ENCODE results near the gene DOHH.
"Not testable (repeated sequence)": the region's sequence is repeated elsewhere in the genome, so short reads cannot be mapped to it uniquely, and the experiment has no call there.

DOHH gene

GRCh38 chr19:3456925-3457527, 43.4 kb downstream of the DOHH start:
- DNase-seq = no peak
- no peaks in the 10 kb centered on the region for H3K9me3 ChIP-seq (ENCODE audit: severe bottlenecking)
- TF ChIP-seq CTCF (IDR thresholded peaks at IDR 0.05; ENCODE audit: low read depth, low read length) = no peak
- no peak overlapping the region for H3K27ac ChIP-seq
- H3K27me3 ChIP-seq (ENCODE audit: insufficient read depth, low read depth, severe bottlenecking) = no peaks in the 10 kb centered on the region
- no peak overlapping the region for H3K4me3 ChIP-seq (ENCODE audit: low read depth, low read length)
- peaks cover 35% of the 10 kb centered on the region for H3K36me3 ChIP-seq

- no peak overlapping the region for H3K27ac ChIP-seq
- H3K27me3 ChIP-seq (ENCODE audit: insufficient read depth, low read depth, severe bottlenecking) = no peaks in the 10 kb centered on the region
- no peak overlapping the region for H3K4me3 ChIP-seq (ENCODE audit: low read depth, low read length)
- peaks cover 35% of the 10 kb centered on the region for H3K36me3 ChIP-seq
- no peaks in the 10 kb centered on the region for H3K9me3 ChIP-seq (ENCODE audit: severe bottlenecking)
- no peak for TF ChIP-seq CTCF (IDR thresholded peaks at IDR 0.05; ENCODE audit: low read depth, low read length)
- DNase-seq = no peak
Measured at GRCh38 chr19:3455960-3456601, 44.4 kb downstream of the DOHH start.

- H3K27me3 ChIP-seq (ENCODE audit: insufficient read depth, low read depth, severe bottlenecking) = no peaks in the 10 kb centered on the region
- no peak overlapping the region for H3K27ac ChIP-seq
- peaks cover 41% of the 10 kb centered on the region for H3K36me3 ChIP-seq
- no peak for TF ChIP-seq CTCF (IDR thresholded peaks at IDR 0.05; ENCODE audit: low read depth, low read length)
- no peak overlapping the region for H3K4me3 ChIP-seq (ENCODE audit: low read depth, low read length)
- no peaks in the 10 kb centered on the region for H3K9me3 ChIP-seq (ENCODE audit: severe bottlenecking)
- DNase-seq = no peak
Measured at GRCh38 chr19:3455393-3455955, 45.0 kb downstream of the DOHH start.

GRCh38 chr19:3454656-3455392, 45.6 kb downstream of the DOHH start:
- H3K4me3 ChIP-seq (ENCODE audit: low read depth, low read length) = no peak overlapping the region
- no peaks in the 10 kb centered on the region for H3K27me3 ChIP-seq (ENCODE audit: insufficient read depth, low read depth, severe bottlenecking)
- no peak overlapping the region for H3K27ac ChIP-seq
- no peak for TF ChIP-seq CTCF (IDR thresholded peaks at IDR 0.05; ENCODE audit: low read depth, low read length)
- no peak for DNase-seq
- H3K36me3 ChIP-seq = peaks cover 39% of the 10 kb centered on the region
- H3K9me3 ChIP-seq (ENCODE audit: severe bottlenecking) = no peaks in the 10 kb centered on the region

- Histone ChIP-seq H3K27me3 (ENCODE audit: insufficient read depth, low read depth, severe bottlenecking) (no peaks in the 10 kb centered on the region), H3K9me3 (ENCODE audit: severe bottlenecking) (no peaks in the 10 kb centered on the region), H3K4me3 (ENCODE audit: low read depth, low read length) (no peak overlapping the region), H3K27ac (no peak overlapping the region), H3K36me3 (peaks cover 48% of the 10 kb centered on the region)
- no peak for TF ChIP-seq CTCF (IDR thresholded peaks at IDR 0.05; ENCODE audit: low read depth, low read length)
- DNase-seq = no peak
Measured at GRCh38 chr19:3453840-3454239, 46.6 kb downstream of the DOHH start.

- peaks cover 53% of the 10 kb centered on the region for H3K36me3 ChIP-seq
- not testable (repeated sequence) for H3K4me3 ChIP-seq (ENCODE audit: low read depth, low read length)
Measured at GRCh38 chr19:3452942-3453214, 47.6 kb downstream of the DOHH start.

More at GRCh38 chr19:3452942-3453214, 47.6 kb downstream of the DOHH start:
- not testable (repeated sequence) for DNase-seq; H3K27ac ChIP-seq; H3K9me3 ChIP-seq (ENCODE audit: severe bottlenecking); H3K27me3 ChIP-seq (ENCODE audit: insufficient read depth, low read depth, severe bottlenecking)
